HepG2 (cell line): ENCODE data around the gene RP2. TPM values are rescaled to one million over a fixed set of nuclear protein-coding genes. Genes with fewer than 3 reads are reported as not detected.

Experiments
- CHD4 ChIP-seq: fragments of 200-600 bp; sonication (generic); IDR thresholded peaks from 2 replicates; pipeline ENCODE4 v1.7.0; 2017; ENCODE audit warnings: mild to moderate bottlenecking, low read length, borderline replicate concordance
- FOXA3 ChIP-seq: IDR thresholded peaks from 2 replicates; pipeline ENCODE4 v1.6.1; 2016; ENCODE audit warnings: missing genetic modification reagents, missing compliant biosample characterization
- FOXP4 ChIP-seq: sonication (generic); formaldehyde crosslinking; IDR thresholded peaks from 2 replicates; pipeline ENCODE4 v1.4.0; 2020; ENCODE audit warnings: missing genetic modification reagents
- GLI4 ChIP-seq: sonication (generic); formaldehyde crosslinking; IDR thresholded peaks from 2 replicates; pipeline ENCODE4 v1.5.1; 2020; ENCODE audit warnings: missing genetic modification reagents, mild to moderate bottlenecking, moderate library complexity, borderline replicate concordance
- HMG20B ChIP-seq: conservative IDR thresholded peaks from 2 replicates; pipeline ENCODE4 v1.6.1; 2016; ENCODE audit warnings: missing genetic modification reagents, missing compliant biosample characterization
- HNF1A ChIP-seq, 2 experiments: sonication (generic) in 1 of 2; formaldehyde crosslinking in 1 of 2; IDR thresholded peaks; 2 replicates each; pipeline versions ENCODE4 v1.4.0 to v1.6.1; 2016 to 2020; ENCODE audit warnings: borderline replicate concordance in 1 of 2, low read depth in 1 of 2, mild to moderate bottlenecking in 1 of 2, missing genetic modification reagents in 1 of 2
- HNRNPUL1 ChIP-seq: fragments of 200-400 bp; formaldehyde crosslinking; IDR thresholded peaks from 2 replicates; pipeline ENCODE4 v1.6.1; 2017; ENCODE audit warnings: low read depth, mild to moderate bottlenecking, low read length, moderate library complexity
- IKZF4 ChIP-seq: sonication (generic); formaldehyde crosslinking; IDR thresholded peaks from 2 replicates; pipeline ENCODE4 v1.5.1; 2020; ENCODE audit warnings: borderline replicate concordance, mild to moderate bottlenecking, low read depth, missing genetic modification reagents; ENCODE audit errors: not compliant biosample characterization
- MED8 ChIP-seq: sonication (generic); formaldehyde crosslinking; IDR thresholded peaks from 2 replicates; pipeline ENCODE4 v1.8.1; 2023; ENCODE audit warnings: mild to moderate bottlenecking, missing genetic modification reagents; ENCODE audit not compliant: insufficient replicate concordance
- NFIC ChIP-seq: IDR thresholded peaks from 2 replicates; pipeline ENCODE4 v1.6.1; 2012; ENCODE audit warnings: mild to moderate bottlenecking, low read length, inconsistent platforms
- NFKB2 ChIP-seq: sonication (generic); formaldehyde crosslinking; IDR thresholded peaks from 2 replicates; pipeline ENCODE4 v1.4.0; 2020; ENCODE audit warnings: missing genetic modification reagents, borderline replicate concordance
- PHF20 ChIP-seq: sonication (generic); formaldehyde crosslinking; IDR thresholded peaks from 2 replicates; pipeline ENCODE4 v1.5.0; 2020; ENCODE audit warnings: mild to moderate bottlenecking, missing genetic modification reagents
- SIX1 ChIP-seq: sonication (generic); formaldehyde crosslinking; IDR thresholded peaks from 2 replicates; pipeline ENCODE4 v1.4.0; 2020; ENCODE audit warnings: missing genetic modification reagents, borderline replicate concordance
- SNAI1 ChIP-seq: sonication (generic); formaldehyde crosslinking; IDR thresholded peaks from 2 replicates; pipeline ENCODE4 v1.5.0; 2020; ENCODE audit warnings: mild to moderate bottlenecking, missing genetic modification reagents, borderline replicate concordance
- ZNF572 ChIP-seq: sonication (generic); formaldehyde crosslinking; IDR thresholded peaks from 2 replicates; pipeline ENCODE4 v1.5.1; 2020; ENCODE audit warnings: mild to moderate bottlenecking, missing genetic modification reagents
- ZNF724P ChIP-seq: sonication (generic); formaldehyde crosslinking; IDR thresholded peaks from 2 replicates; pipeline ENCODE4 v1.8.0; 2022; ENCODE audit warnings: missing genetic modification reagents, borderline replicate concordance
- ZNF747 ChIP-seq: sonication (generic); formaldehyde crosslinking; IDR thresholded peaks from 2 replicates; pipeline ENCODE4 v1.8.1; 2023; ENCODE audit warnings: missing genetic modification reagents, mild to moderate bottlenecking, borderline replicate concordance
- ZSCAN31 ChIP-seq: sonication (generic); formaldehyde crosslinking; IDR thresholded peaks from 2 replicates; pipeline ENCODE4 v1.5.0; 2020; ENCODE audit warnings: low read depth, mild to moderate bottlenecking, missing genetic modification reagents
- polyA plus RNA-seq, 8 experiments: library from polyadenylated mRNA; depleted of rRNA in 3 of 8; stranded (reverse) in 7 of 8; unstranded in 1 of 8; fragments of >200 nt; fragmentation: Illumina TruSeq in 4 of 8; extraction: Trizol in 4 of 8; gene quantifications; 2 replicates each; pipeline versions ENCODE4 v1.2.1 to v1.2.3, GENCODE V29; 2011 to 2016; ENCODE audit warnings: low read depth in 4 of 8, missing spikeins in 1 of 8, mixed read lengths in 1 of 8; ENCODE audit not compliant: insufficient read depth in 1 of 8
- total RNA-seq, 5 experiments: library from RNA; depleted of rRNA; stranded (reverse); fragments of >200 nt; fragmentation: Illumina TruSeq; extraction: Trizol; gene quantifications; 2 replicates each; pipeline ENCODE4 v1.2.3, GENCODE V29; 2016; ENCODE audit warnings: low read depth in 1 of 5

Gene RP2
- total and polyA plus RNA-seq, 2 of the 13 experiments (the other 11 are each of a cell fraction or from before 2014, with no cell fraction given): 5.0 to 9.9 TPM

GRCh38 chrX:46918434-46918833, 81.6 kb downstream of the RP2 start (continued):
- TF ChIP-seq CHD4 (no peak), ZNF724P (no peak), MED8 (CRISPR knock-in tag) (no peak), HNRNPUL1 (no peak), SIX1 (0 out of 2 replicates have a peak, but pooled peaks have one; percentile 29), FOXA3 (peak; percentile 93), NFKB2 (CRISPR knock-in tag) (no peak), GLI4 (CRISPR knock-in tag) (no peak), NFIC (peak; percentile 29; the same call in 1 of the 2 replicates), SNAI1 (no peak), ZSCAN31 (CRISPR knock-in tag) (no peak), HNF1A (IDR thresholded peaks at IDR 0.05; ENCODE audit: low read depth) (no peak), HNF1A (CRISPR knock-in tag; IDR thresholded peaks at IDR 0.05; ENCODE audit: borderline replicate concordance) (no peak), FOXP4 (CRISPR knock-in tag) (peak; percentile 76), HMG20B (CRISPR knock-in tag) (0 out of 2 replicates have a peak, but pooled peaks have one; percentile 40), ZNF747 (no peak), ZNF572 (CRISPR knock-in tag) (no peak), PHF20 (no peak), IKZF4 (CRISPR knock-in tag) (no peak)
